DOHH2 (cell line): ENCODE measurements around the gene CIBAR2.

ENCODE experiments used
- H3F3A ChIP-seq: fragments of 200-600 bp; sonication (generic), shearing (Covaris generic); 2 replicates; pipeline ENCODE4 v1.6.0; 2016; ENCODE audit warnings: antibody characterized with exemption, mild to moderate bottlenecking; ENCODE audit not compliant: control insufficient read depth, insufficient read depth
- H3K27ac ChIP-seq: fragments of 200-600 bp; sonication (generic); 2 replicates; pipeline ENCODE4 v1.5.1; 2014; ENCODE audit warnings: low read depth, mild to moderate bottlenecking, low read length, moderate library complexity
- H3K27me3 ChIP-seq: fragments of 200-600 bp; sonication (generic); 2 replicates; pipeline ENCODE4 v1.6.1; 2014; ENCODE audit warnings: mild to moderate bottlenecking, low read length, mixed read lengths; ENCODE audit not compliant: control insufficient read depth
- H3K36me3 ChIP-seq: fragments of 200-600 bp; sonication (generic); 2 replicates; pipeline ENCODE4 v1.6.1; 2014; ENCODE audit warnings: mild to moderate bottlenecking, low read length, moderate library complexity, mixed read lengths; ENCODE audit not compliant: control insufficient read depth
- H3K4me1 ChIP-seq: fragments of 200-600 bp; sonication (generic); 2 replicates; pipeline ENCODE4 v1.6.1; 2014; ENCODE audit warnings: mild to moderate bottlenecking, low read length, mixed read lengths; ENCODE audit not compliant: control insufficient read depth
- H3K4me2 ChIP-seq: fragments of 200-600 bp; sonication (generic); 2 replicates; pipeline ENCODE4 v1.6.0; 2014; ENCODE audit warnings: mild to moderate bottlenecking, low read length, moderate library complexity
- H3K4me3 ChIP-seq: fragments of 200-600 bp; sonication (generic); 2 replicates; pipeline ENCODE4 v1.5.1; 2014; ENCODE audit warnings: mild to moderate bottlenecking, low read length, mixed read lengths
- H3K79me2 ChIP-seq: fragments of 200-600 bp; sonication (generic); 2 replicates; pipeline ENCODE4 v1.6.1; 2014; ENCODE audit warnings: mild to moderate bottlenecking, low read length, mixed read lengths; ENCODE audit not compliant: control insufficient read depth
- H3K9me2 ChIP-seq: fragments of 200-600 bp; sonication (generic); replicated peaks from 2 replicates; pipeline ENCODE4 v1.6.1; 2014; ENCODE audit warnings: mild to moderate bottlenecking, low read length, mixed read lengths; ENCODE audit not compliant: control insufficient read depth
- H3K9me3 ChIP-seq: fragments of 200-600 bp; sonication (generic); 2 replicates; pipeline ENCODE4 v1.6.1; 2014; ENCODE audit warnings: antibody characterized with exemption, low read length, mixed read lengths; ENCODE audit not compliant: control insufficient read depth, insufficient read depth
- H4K20me1 ChIP-seq: fragments of 200-600 bp; sonication (generic); 2 replicates; pipeline ENCODE4 v1.6.0; 2014; ENCODE audit warnings: low read depth, mild to moderate bottlenecking, antibody characterized with exemption, low read length, moderate library complexity; ENCODE audit not compliant: control insufficient read depth, insufficient read depth
- CTCF ChIP-seq: fragments of 200-600 bp; sonication (generic); IDR thresholded peaks from one replicate; pipeline ENCODE4 v1.5.1; 2014; ENCODE audit warnings: antibody characterized with exemption, mild to moderate bottlenecking, low read depth, low read length; ENCODE audit not compliant: poor library complexity, severe bottlenecking
- EZH2phosphoT487 ChIP-seq: fragments of 200-600 bp; sonication (generic); IDR thresholded peaks from 2 replicates; pipeline ENCODE4 v1.6.1; 2017; ENCODE audit warnings: borderline replicate concordance, mild to moderate bottlenecking, antibody characterized with exemption, low read length, moderate library complexity, mixed read lengths

Gene CIBAR2

GRCh38 chr16:85067426-85067825, 44.8 kb downstream of the CIBAR2 start:
- H3K27me3 ChIP-seq = no peaks in the 10 kb centered on the region
- H3F3A ChIP-seq = no peaks in the 10 kb centered on the region
- H3K79me2 ChIP-seq = no peaks in the 10 kb centered on the region
- H3K4me1 ChIP-seq = no peaks in the 10 kb centered on the region
- H3K4me2 ChIP-seq = no peak overlapping the region
- no peaks in the 10 kb centered on the region for H3K9me2 ChIP-seq
- H3K27ac ChIP-seq = no peak overlapping the region
- no peak overlapping the region for H3K4me3 ChIP-seq
- no peaks in the 10 kb centered on the region for H3K36me3 ChIP-seq
- H3K9me3 ChIP-seq = no peaks in the 10 kb centered on the region
- TF ChIP-seq EZH2phosphoT487 (no peak), CTCF (no peak)
- no peaks in the 10 kb centered on the region for H4K20me1 ChIP-seq

- Histone ChIP-seq H3K27ac (no peak overlapping the region), H3K9me2 (no peaks in the 10 kb centered on the region), H3K4me2 (no peak overlapping the region), H3K9me3 (no peaks in the 10 kb centered on the region), H3K36me3 (no peaks in the 10 kb centered on the region), H3K27me3 (no peaks in the 10 kb centered on the region), H3K4me1 (no peaks in the 10 kb centered on the region), H4K20me1 (no peaks in the 10 kb centered on the region), H3K4me3 (no peak overlapping the region), H3K79me2 (no peaks in the 10 kb centered on the region), H3F3A (no peaks in the 10 kb centered on the region)
- TF ChIP-seq CTCF (no peak), EZH2phosphoT487 (no peak)
These were observed 45.2 kb downstream of the CIBAR2 start for GRCh38 chr16:85067024-85067423.

- Histone ChIP-seq H3K4me1 (no peaks in the 10 kb centered on the region), H3K4me2 (no peak overlapping the region), H4K20me1 (no peaks in the 10 kb centered on the region), H3K27ac (no peak overlapping the region), H3K79me2 (no peaks in the 10 kb centered on the region), H3F3A (no peaks in the 10 kb centered on the region), H3K4me3 (no peak overlapping the region), H3K9me3 (no peaks in the 10 kb centered on the region), H3K9me2 (no peaks in the 10 kb centered on the region), H3K27me3 (no peaks in the 10 kb centered on the region), H3K36me3 (no peaks in the 10 kb centered on the region)
- TF ChIP-seq EZH2phosphoT487 = no peak
- no peak for TF ChIP-seq CTCF
These were observed 45.9 kb downstream of the CIBAR2 start for GRCh38 chr16:85066346-85066885.

- Histone ChIP-seq H3K4me3 (no peak overlapping the region), H3K9me2 (no peaks in the 10 kb centered on the region), H3K4me1 (no peaks in the 10 kb centered on the region), H3K27ac (no peak overlapping the region), H3K4me2 (no peak overlapping the region), H3K36me3 (no peaks in the 10 kb centered on the region), H4K20me1 (no peaks in the 10 kb centered on the region), H3K9me3 (no peaks in the 10 kb centered on the region), H3K27me3 (no peaks in the 10 kb centered on the region), H3F3A (no peaks in the 10 kb centered on the region), H3K79me2 (no peaks in the 10 kb centered on the region)
- no peak for TF ChIP-seq CTCF
- TF ChIP-seq EZH2phosphoT487 = no peak
These were observed 47.2 kb downstream of the CIBAR2 start for GRCh38 chr16:85065099-85065498.
